GM18517 (cell line): ENCODE measurements around the gene ZFAND5.
A peak's percentile ranks its signal among the peaks of the same experiment; 100 is the strongest.

Experiments
- ATAC-seq: cut with Tn5 transposase; IDR thresholded peaks from one replicate; pipeline ENCODE4 v1.9.1; 2021; ENCODE audit warnings: mild to moderate bottlenecking, moderate library complexity; ENCODE audit not compliant: unreplicated experiment

Gene ZFAND5

DNA sequence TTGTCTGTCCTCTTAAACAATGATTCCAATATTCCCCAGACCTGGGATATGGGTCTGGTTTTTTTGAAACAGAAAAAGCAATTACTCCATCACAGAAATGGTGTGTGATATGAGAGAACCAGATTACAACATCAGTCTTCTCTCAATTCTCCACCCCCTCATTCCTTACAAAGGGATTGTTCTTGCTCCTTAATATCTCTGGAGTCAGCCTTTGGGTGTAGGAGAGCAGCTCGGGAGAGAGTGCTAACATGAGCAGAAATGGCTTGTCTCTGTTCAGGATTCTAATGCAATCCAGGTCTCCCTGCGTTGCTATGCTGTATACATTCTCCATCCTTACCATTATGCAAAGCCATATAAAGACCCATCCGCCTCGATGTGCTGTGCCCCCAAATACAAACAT lies 32.7 kb downstream of the ZFAND5 start:
- no peak for ATAC-seq

- no peak for ATAC-seq
These were observed 37.4 kb downstream of the ZFAND5 start for GRCh38 chr9:72327631-72328030.

- ATAC-seq, result no peak
These were observed 38.4 kb downstream of the ZFAND5 start for GRCh38 chr9:72326641-72327040.

DNA sequence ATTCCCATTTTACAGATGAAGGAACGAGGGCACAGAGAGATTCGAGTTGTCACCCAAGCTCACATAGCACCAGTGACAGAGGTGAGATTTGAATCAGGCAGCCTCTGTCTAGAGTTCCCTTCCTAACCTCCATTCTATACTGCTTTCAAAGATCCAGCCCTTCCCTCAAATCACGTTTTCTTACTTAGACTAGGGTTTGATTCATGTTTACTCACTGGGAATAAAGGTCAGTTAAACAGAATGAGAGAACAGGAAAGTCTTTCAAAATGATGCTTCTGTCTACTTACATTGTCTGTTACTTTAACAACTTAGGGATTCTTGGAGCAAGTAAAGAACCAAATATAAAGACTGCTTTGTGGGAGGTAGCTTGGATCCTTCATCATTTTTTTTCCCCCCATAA lies 40.0 kb downstream of the ZFAND5 start:
- ATAC-seq, result no peak

DNA sequence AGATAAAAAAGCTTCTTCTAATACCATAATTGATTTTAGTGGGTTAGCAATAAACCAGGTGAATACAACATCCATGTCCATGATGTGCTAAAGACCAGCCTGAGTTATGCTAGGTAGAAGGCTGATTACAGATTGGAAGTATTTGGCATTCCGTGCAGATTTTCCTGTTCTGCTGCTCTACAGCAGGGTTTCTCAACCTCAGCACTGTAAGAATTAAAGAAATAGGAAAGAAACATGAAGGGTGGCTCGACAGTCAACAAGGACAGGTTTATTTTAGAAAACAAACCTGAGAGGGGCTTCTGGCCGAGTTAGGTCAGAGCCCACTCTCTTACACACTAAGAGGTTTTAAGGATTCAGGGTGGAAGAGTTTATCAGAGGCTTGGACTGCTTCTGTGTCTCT lies 42.3 kb downstream of the ZFAND5 start:
- no peak for ATAC-seq

GRCh38 chr9:72322259-72322658 lies 42.7 kb downstream of the ZFAND5 start:
- ATAC-seq, result no peak

- ATAC-seq, result no peak
These were observed 49.3 kb downstream of the ZFAND5 start for GRCh38 chr9:72315510-72316311.

DNA sequence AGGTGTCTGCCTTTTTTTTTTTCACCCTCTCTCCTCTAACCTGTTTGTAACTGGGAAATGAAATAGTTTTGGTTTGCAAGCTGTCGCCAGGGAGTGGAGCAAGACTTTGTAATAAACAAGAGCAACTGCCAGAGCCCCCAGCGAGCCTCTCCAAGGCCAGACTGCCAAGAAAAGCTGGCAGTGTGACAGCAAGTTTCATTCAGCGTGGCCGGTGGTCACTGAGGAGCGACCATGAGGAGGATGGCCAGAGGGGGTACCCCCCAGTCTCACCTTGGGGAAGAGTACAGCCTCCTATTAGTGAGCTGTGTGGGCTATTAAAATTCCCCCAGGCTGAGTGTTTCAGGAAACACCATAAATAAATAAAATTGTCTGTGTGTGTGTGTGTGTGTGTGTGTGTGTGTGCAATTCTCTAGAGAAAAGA lies 49.9 kb downstream of the ZFAND5 start:
- ATAC-seq, result no peak

- ATAC-seq, result no peak
These were observed 51.5 kb downstream of the ZFAND5 start for GRCh38 chr9:72313507-72313906.

DNA sequence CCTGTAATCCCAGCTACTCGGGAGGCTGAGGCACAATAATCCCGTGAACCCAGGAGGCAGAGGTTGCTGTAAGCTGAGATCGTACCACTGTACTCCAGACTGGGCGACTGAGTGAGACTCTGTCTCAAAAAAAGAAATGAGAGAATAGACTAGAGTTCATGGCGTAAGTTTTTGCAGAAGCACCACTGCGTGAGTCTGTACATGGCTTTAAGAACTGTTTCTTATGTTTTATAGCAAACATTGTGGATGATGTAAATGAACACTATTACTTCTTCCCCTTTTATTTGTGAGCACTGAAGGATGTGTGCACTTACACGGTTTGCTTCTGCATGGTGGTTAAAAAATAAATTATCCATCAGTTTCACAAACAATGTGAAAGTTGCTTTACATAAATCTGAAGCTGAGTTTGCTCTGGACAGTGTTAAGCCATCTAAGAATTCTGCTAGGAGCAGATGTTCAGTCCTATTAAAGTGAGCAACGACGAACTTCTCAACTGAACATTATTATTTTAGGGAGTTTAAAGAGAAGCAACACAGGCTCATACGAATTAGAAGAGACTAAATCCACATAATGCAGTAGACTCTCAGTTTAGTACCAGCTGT lies 52.5 kb downstream of the ZFAND5 start:
- peak; percentile 51 for ATAC-seq

GRCh38 chr9:72309364-72310133 lies 55.5 kb downstream of the ZFAND5 start:
- ATAC-seq, result no peak

- ATAC-seq, result no peak
These were observed 58.2 kb downstream of the ZFAND5 start for GRCh38 chr9:72306761-72307160.

DNA sequence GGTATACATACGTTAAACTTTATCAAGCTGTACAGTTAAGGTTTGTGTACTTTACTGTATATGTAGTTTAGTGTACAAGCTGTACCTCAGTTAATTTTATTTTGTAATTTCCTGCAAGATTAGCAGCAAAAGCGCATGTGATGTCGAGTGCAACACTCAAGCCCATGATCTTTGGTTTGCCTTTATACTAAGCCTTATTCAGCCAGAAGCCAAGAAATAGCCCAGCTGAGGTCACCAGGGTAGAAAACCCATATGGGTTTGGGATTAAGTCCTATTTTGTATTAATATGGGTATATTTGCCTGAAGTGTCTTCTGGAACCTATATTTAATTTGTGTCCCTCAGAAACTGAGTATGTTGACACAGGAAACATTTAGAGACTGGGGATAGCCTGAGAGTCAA lies 59.3 kb downstream of the ZFAND5 start:
- no peak for ATAC-seq

DNA sequence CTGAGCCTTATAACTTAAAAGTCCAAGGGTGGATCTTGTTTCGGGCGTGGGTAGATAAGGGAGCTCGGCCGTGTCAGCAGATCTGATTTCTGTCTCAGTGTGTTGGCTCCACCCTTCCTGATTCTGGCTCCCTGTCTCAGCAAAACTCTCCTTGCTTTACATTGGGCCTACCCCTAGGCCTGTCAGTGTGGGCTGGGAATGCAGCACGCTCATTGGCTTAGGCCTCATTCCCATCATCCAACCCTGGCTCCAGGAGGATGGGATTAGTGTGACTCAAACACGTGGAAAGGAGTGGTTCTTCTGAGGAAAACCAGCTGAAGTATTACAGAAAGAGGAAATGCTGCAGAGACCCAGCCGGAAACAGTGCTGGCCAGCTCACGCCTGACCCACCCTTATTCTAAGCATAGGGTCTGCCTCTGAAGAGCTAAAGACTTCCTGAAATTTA lies 59.9 kb downstream of the ZFAND5 start:
- ATAC-seq, result peak; percentile 80

- ATAC-seq, result no peak
These were observed 60.5 kb downstream of the ZFAND5 start for GRCh38 chr9:72304538-72304937.
